Upper lobe of left lung (tissue), 4 donors: ENCODE results near the gene POGZ.

Experiments used
- CTCF ChIP-seq, 6 experiments: fragments of 450-650 bp in 4 of 6; fragments of 200-600 bp in 2 of 6; sonication (generic) in 2 of 6; IDR thresholded peaks; one replicate each; pipeline ENCODE4 v1.5.1; 2016 to 2019; ENCODE audit warnings: antibody characterized with exemption in 6 of 6
- EP300 ChIP-seq, 4 donors: sonication (generic); formaldehyde crosslinking; IDR thresholded peaks; one replicate each; pipeline ENCODE4 v1.5.1; 2017; ENCODE audit warnings: antibody characterized with exemption in 4 of 4, control low read depth in 2 of 4

- no peak for TF ChIP-seq EP300 (IDR thresholded peaks at IDR 0.05)
- peak; percentile 58 to 78 (median 65) for TF ChIP-seq CTCF (IDR thresholded peaks at IDR 0.05)
Observed at GRCh38 chr1:151443846-151444782, 15.2 kb downstream of the POGZ start.
